ENCODE data around the gene ALDH4A1.

DNA sequence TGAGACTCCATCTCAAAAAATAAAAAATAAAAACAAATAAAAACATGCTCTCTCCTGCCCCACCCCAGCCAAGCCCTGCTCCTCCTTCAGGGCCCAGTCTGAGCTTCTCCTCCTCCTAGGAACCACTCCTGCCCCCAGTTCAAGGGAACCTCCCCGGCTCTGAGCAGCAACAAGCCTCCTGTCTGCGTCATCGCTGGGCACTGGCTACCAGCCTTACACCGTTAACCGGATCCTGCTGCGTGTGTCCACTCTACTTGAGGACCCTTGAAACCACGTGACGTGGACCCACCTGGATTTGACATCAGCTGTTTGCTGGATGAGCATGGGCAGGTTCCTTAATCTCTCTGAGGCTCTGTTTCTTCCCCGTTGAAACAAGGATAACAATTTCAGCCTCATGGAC, 41.3 kb downstream of the ALDH4A1 start:
- TF ChIP-seq, protein P1, sequence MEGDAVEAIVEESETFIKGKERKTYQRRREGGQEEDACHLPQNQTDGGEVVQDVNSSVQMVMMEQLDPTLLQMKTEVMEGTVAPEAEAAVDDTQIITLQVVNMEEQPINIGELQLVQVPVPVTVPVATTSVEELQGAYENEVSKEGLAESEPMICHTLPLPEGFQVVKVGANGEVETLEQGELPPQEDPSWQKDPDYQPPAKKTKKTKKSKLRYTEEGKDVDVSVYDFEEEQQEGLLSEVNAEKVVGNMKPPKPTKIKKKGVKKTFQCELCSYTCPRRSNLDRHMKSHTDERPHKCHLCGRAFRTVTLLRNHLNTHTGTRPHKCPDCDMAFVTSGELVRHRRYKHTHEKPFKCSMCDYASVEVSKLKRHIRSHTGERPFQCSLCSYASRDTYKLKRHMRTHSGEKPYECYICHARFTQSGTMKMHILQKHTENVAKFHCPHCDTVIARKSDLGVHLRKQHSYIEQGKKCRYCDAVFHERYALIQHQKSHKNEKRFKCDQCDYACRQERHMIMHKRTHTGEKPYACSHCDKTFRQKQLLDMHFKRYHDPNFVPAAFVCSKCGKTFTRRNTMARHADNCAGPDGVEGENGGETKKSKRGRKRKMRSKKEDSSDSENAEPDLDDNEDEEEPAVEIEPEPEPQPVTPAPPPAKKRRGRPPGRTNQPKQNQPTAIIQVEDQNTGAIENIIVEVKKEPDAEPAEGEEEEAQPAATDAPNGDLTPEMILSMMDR (IDR thresholded peaks at IDR 0.05; ENCODE audit: borderline replicate concordance, extremely low read depth, low read length, poor library complexity, severe bottlenecking), result no peak
- TF ChIP-seq EZH2 (IDR thresholded peaks at IDR 0.05; ENCODE audit: borderline replicate concordance, low read depth, low read length, severe bottlenecking), result no peak
